BE2C (cell line): ENCODE measurements around the gene TTLL11.

Experiments
- DNase-seq: peaks from one replicate; pipeline ENCODE4 v3.0.0-alpha.2; 2020
- H3K27me3 ChIP-seq: fragments of 250-450 bp; sonication (Bioruptor Pico); 2 replicates; pipeline ENCODE4 v1.5.1; 2020; ENCODE audit warnings: mild to moderate bottlenecking
- H3K36me3 ChIP-seq: fragments of 250-450 bp; sonication (Bioruptor Pico); 2 replicates; pipeline ENCODE4 v1.5.1; 2020; ENCODE audit warnings: mild to moderate bottlenecking
- H3K4me1 ChIP-seq: fragments of 250-450 bp; sonication (Bioruptor Pico); 2 replicates; pipeline ENCODE4 v1.5.1; 2020
- H3K4me3 ChIP-seq: 2 replicates; pipeline ENCODE4 v1.5.1; 2011; ENCODE audit warnings: low read depth, low read length
- H3K9me3 ChIP-seq: fragments of 250-450 bp; sonication (Bioruptor Pico); 2 replicates; pipeline ENCODE4 v1.5.1; 2020
- CTCF ChIP-seq: IDR thresholded peaks from 2 replicates; pipeline ENCODE4 v1.5.1; 2012; ENCODE audit warnings: mild to moderate bottlenecking, low read depth, low read length

Gene TTLL11

GRCh38 chr9:121886759-121887485 is 206.2 kb downstream of the TTLL11 start:
- no peaks in the 10 kb centered on the region for H3K9me3 ChIP-seq
- no peak for DNase-seq
- no peaks in the 10 kb centered on the region for H3K27me3 ChIP-seq
- H3K4me1 ChIP-seq = peaks cover 12% of the 10 kb centered on the region
- TF ChIP-seq CTCF = no peak
- no peak overlapping the region for H3K4me3 ChIP-seq
- no peaks in the 10 kb centered on the region for H3K36me3 ChIP-seq

GRCh38 chr9:121885345-121885901 is 207.7 kb downstream of the TTLL11 start:
- no peak for DNase-seq
- peaks cover 12% of the 10 kb centered on the region for H3K4me1 ChIP-seq

GRCh38 chr9:121884057-121884541 is 209.0 kb downstream of the TTLL11 start:
- TF ChIP-seq CTCF = no peak
- H3K36me3 ChIP-seq = no peaks in the 10 kb centered on the region
- H3K4me3 ChIP-seq = no peak overlapping the region
- no peaks in the 10 kb centered on the region for H3K9me3 ChIP-seq
- no peak for DNase-seq
- no peaks in the 10 kb centered on the region for H3K27me3 ChIP-seq
- H3K4me1 ChIP-seq = peaks cover 12% of the 10 kb centered on the region

More at GRCh38 chr9:121885345-121885901, 207.7 kb downstream of the TTLL11 start:
- Histone ChIP-seq H3K9me3 (no peaks in the 10 kb centered on the region), H3K36me3 (no peaks in the 10 kb centered on the region), H3K27me3 (no peaks in the 10 kb centered on the region), H3K4me3 (no peak overlapping the region)
- TF ChIP-seq CTCF = no peak

- H3K4me3 ChIP-seq = no peak overlapping the region
- no peaks in the 10 kb centered on the region for H3K9me3 ChIP-seq
- peaks cover 12% of the 10 kb centered on the region for H3K4me1 ChIP-seq
- DNase-seq = no peak
- no peaks in the 10 kb centered on the region for H3K27me3 ChIP-seq
- no peak for TF ChIP-seq CTCF
- no peaks in the 10 kb centered on the region for H3K36me3 ChIP-seq
Measured at GRCh38 chr9:121883281-121884056, 209.6 kb downstream of the TTLL11 start.

GRCh38 chr9:121881920-121882500 is 211.1 kb downstream of the TTLL11 start:
- no peak for TF ChIP-seq CTCF
- Histone ChIP-seq H3K9me3 (no peaks in the 10 kb centered on the region), H3K4me1 (peaks cover 3% of the 10 kb centered on the region; the same call in 1 of the 2 replicates), H3K36me3 (no peaks in the 10 kb centered on the region), H3K27me3 (no peaks in the 10 kb centered on the region), H3K4me3 (no peak overlapping the region)
- DNase-seq = no peak
